Activated B cell treated with CpG ODN at 0.5 μM for 24 hours (primary cell): Measurements from ENCODE around the gene CCDC88C. TPM values are rescaled to one million over a fixed set of nuclear protein-coding genes. Genes with fewer than 3 reads are reported as not detected.
"Not testable (repeated sequence)": the region's sequence is repeated elsewhere in the genome, so short reads cannot be mapped to it uniquely, and the experiment has no call there.

ENCODE experiments used
- ATAC-seq: fragments of 200-7000 bp; cut with Tn5 transposase; one replicate; pipeline ENCODE4 v1.10.0; 2021; ENCODE audit warnings: low read depth, mild to moderate bottlenecking, moderate library complexity
- CTCF ChIA-PET: fragments of 350-600 bp; sonication (Branson Sonifier 250); formaldehyde crosslinking; loops from one replicate; lab custom pipeline; 2021; ENCODE audit warnings: antibody characterized with exemption; lab: Charles Lee
- POLR2A ChIA-PET: fragments of 350-600 bp; sonication (Branson Sonifier 250); formaldehyde crosslinking; loops from one replicate; lab custom pipeline; 2021; ENCODE audit warnings: antibody characterized with exemption; lab: Charles Lee
- DNase-seq: peaks from one replicate; pipeline ENCODE4 v3.0.0; 2022
- H3K27ac Mint-ChIP-seq: one replicate; pipeline ENCODE4 v1.8.0; 2020; ENCODE audit warnings: mixed read lengths
- H3K27me3 Mint-ChIP-seq: one replicate; pipeline ENCODE4 v1.8.0; 2021; ENCODE audit warnings: mixed read lengths
- H3K36me3 Mint-ChIP-seq: one replicate; pipeline ENCODE4 v1.8.0; 2021; ENCODE audit warnings: low read depth, mixed read lengths
- H3K4me1 Mint-ChIP-seq: one replicate; pipeline ENCODE4 v1.8.0; 2021; ENCODE audit warnings: mixed read lengths
- H3K4me3 Mint-ChIP-seq: one replicate; pipeline ENCODE4 v1.8.0; 2020; ENCODE audit warnings: mild to moderate bottlenecking, mixed read lengths
- H3K9me3 Mint-ChIP-seq: one replicate; pipeline ENCODE4 v1.8.0; 2020; ENCODE audit warnings: mixed read lengths
- CTCF ChIP-seq: fragments of 200-600 bp; IDR thresholded peaks from one replicate; pipeline ENCODE4 v1.8.0; 2022; ENCODE audit warnings: antibody characterized with exemption, mild to moderate bottlenecking
- intact Hi-C: fragments of 100-400 bp; cut with micrococcal nuclease; formaldehyde crosslinking; loops from one replicate; pipeline ENCODE4 v1.15.1; 2024
- total RNA-seq: library from RNA; stranded (reverse); gene quantifications from 2 replicates; pipeline ENCODE4 v1.2.3, GENCODE V29; 2022

CCDC88C gene
- total RNA-seq, 1 donor from 2014 or later = 164 TPM

- no peak for ATAC-seq
- H3K36me3 Mint-ChIP-seq = peaks cover 43% of the 10 kb centered on the region
Observed at GRCh38 chr14:91269076-91269991, 148.3 kb downstream of the CCDC88C start.

GRCh38 chr14:91267965-91268437, 149.6 kb downstream of the CCDC88C start:
- POLR2A ChIA-PET = no interaction called here
- no peak overlapping the region for H3K27ac Mint-ChIP-seq
- no peaks in the 10 kb centered on the region for H3K9me3 Mint-ChIP-seq
- intact Hi-C loops = no loop called here
- ATAC-seq (no peak), DNase-seq (no peak)
- TF ChIP-seq CTCF = no peak
- peaks cover 11% of the 10 kb centered on the region for H3K27me3 Mint-ChIP-seq
- H3K4me1 Mint-ChIP-seq = peaks cover 14% of the 10 kb centered on the region
- CTCF ChIA-PET = no interaction called here
- no peak overlapping the region for H3K4me3 Mint-ChIP-seq
- peaks cover 31% of the 10 kb centered on the region for H3K36me3 Mint-ChIP-seq

More at GRCh38 chr14:91269076-91269991, 148.3 kb downstream of the CCDC88C start:
- POLR2A ChIA-PET = no interaction called here
- peaks cover 6% of the 10 kb centered on the region for H3K4me1 Mint-ChIP-seq
- CTCF ChIA-PET = no interaction called here
- no peaks in the 10 kb centered on the region for H3K9me3 Mint-ChIP-seq
- DNase-seq = no peak
- H3K27ac Mint-ChIP-seq = no peak overlapping the region
- no peak for TF ChIP-seq CTCF
- peaks cover 3% of the 10 kb centered on the region for H3K27me3 Mint-ChIP-seq
- no peak overlapping the region for H3K4me3 Mint-ChIP-seq
- intact Hi-C loops = no loop called here

GRCh38 chr14:91266276-91266675, 151.3 kb downstream of the CCDC88C start:
- ATAC-seq, H3K27ac Mint-ChIP-seq, intact Hi-C loops, DNase-seq, H3K9me3 Mint-ChIP-seq, POLR2A ChIA-PET, H3K4me3 Mint-ChIP-seq, CTCF ChIA-PET: not testable (repeated sequence)
- Mint-ChIP-seq H3K36me3 (peaks cover 18% of the 10 kb centered on the region), H3K4me1 (peaks cover 14% of the 10 kb centered on the region), H3K27me3 (peaks cover 11% of the 10 kb centered on the region)

GRCh38 chr14:91265404-91265803, 152.2 kb downstream of the CCDC88C start:
- ATAC-seq (no peak), DNase-seq (no peak)
- peaks cover 14% of the 10 kb centered on the region for H3K4me1 Mint-ChIP-seq
- H3K4me3 Mint-ChIP-seq = no peak overlapping the region
- H3K36me3 Mint-ChIP-seq = peaks cover 14% of the 10 kb centered on the region
- no peak overlapping the region for H3K27ac Mint-ChIP-seq
- peaks cover 11% of the 10 kb centered on the region for H3K27me3 Mint-ChIP-seq
- intact Hi-C loops = no loop called here
- CTCF ChIA-PET = no interaction called here
- H3K9me3 Mint-ChIP-seq = no peaks in the 10 kb centered on the region
- TF ChIP-seq CTCF = no peak
- POLR2A ChIA-PET = interaction anchor here (1.1 to 2.1 kb wide), 3 partner anchors 22 to 37 kb away, joined by 3 to 8 read pairs (median 6); no protein-coding TSS in a partner anchor

- ChIA-PET POLR2A (interaction anchor here (1.1 to 2.1 kb wide), 4 partner anchors 12 to 36 kb away, joined by 3 to 8 read pairs (median 6); no protein-coding TSS in a partner anchor), CTCF (interaction anchor here (1.1 to 1.4 kb wide), 2 partner anchors 23 to 91 kb away, joined by 3 read pairs; no protein-coding TSS in a partner anchor)
- Mint-ChIP-seq H3K27ac (peak overlapping the region; percentile 56), H3K4me1 (peaks cover 14% of the 10 kb centered on the region), H3K4me3 (peak overlapping the region; percentile 76), H3K9me3 (no peaks in the 10 kb centered on the region), H3K36me3 (peaks cover 5% of the 10 kb centered on the region), H3K27me3 (peaks cover 11% of the 10 kb centered on the region)
- intact Hi-C loops = no loop called here
- ATAC-seq = peak; percentile 66
- peak; percentile 39 for DNase-seq
- no peak for TF ChIP-seq CTCF
Observed at GRCh38 chr14:91264151-91265150, 153.2 kb downstream of the CCDC88C start.
